Liver (tissue), 9 donors: ENCODE data around the gene AFM. TPM values are rescaled to one million over a fixed set of nuclear protein-coding genes. Genes with fewer than 3 reads are reported as not detected.

Source experiments
- DNase-seq: peaks from one replicate; pipeline ENCODE4 v3.0.0-alpha.2; 2017; ENCODE audit warnings: low spot score
- H3K27ac ChIP-seq, 2 donors: one replicate each; pipeline ENCODE4 v1.7.0; 2013; ENCODE audit warnings: inconsistent platforms in 2 of 2, low read length in 2 of 2, control low read depth in 1 of 2, low read depth in 1 of 2, mild to moderate bottlenecking in 1 of 2
- H3K27me3 ChIP-seq, 4 donors: one replicate each; pipeline versions ENCODE4 v1.6.1 to v1.7.0; 2013; ENCODE audit warnings: low read length in 3 of 4, inconsistent platforms in 1 of 4, mild to moderate bottlenecking in 1 of 4, moderate library complexity in 1 of 4; ENCODE audit not compliant: control insufficient read depth in 4 of 4, insufficient read depth in 4 of 4
- H3K36me3 ChIP-seq, 4 donors: one replicate each; pipeline versions ENCODE4 v1.6.1 to v1.7.0; 2013; ENCODE audit warnings: low read length in 3 of 4, mild to moderate bottlenecking in 3 of 4, low read depth in 1 of 4, moderate library complexity in 1 of 4; ENCODE audit not compliant: control insufficient read depth in 4 of 4, insufficient read depth in 3 of 4
- H3K4me1 ChIP-seq, 4 donors: one replicate each; pipeline versions ENCODE4 v1.6.1 to v1.7.0; 2013; ENCODE audit warnings: low read length in 3 of 4, mild to moderate bottlenecking in 3 of 4, moderate library complexity in 1 of 4; ENCODE audit not compliant: control insufficient read depth in 4 of 4, insufficient read depth in 4 of 4
- H3K4me3 ChIP-seq, 3 donors: one replicate each; pipeline versions ENCODE4 v1.6.1 to v1.7.0; 2013; ENCODE audit warnings: low read length in 3 of 3, control low read depth in 1 of 3, low read depth in 1 of 3, mild to moderate bottlenecking in 1 of 3
- H3K9ac ChIP-seq, 2 donors: one replicate each; pipeline ENCODE4 v1.7.0; 2013; ENCODE audit warnings: low read length in 2 of 2, mild to moderate bottlenecking in 2 of 2, moderate library complexity in 2 of 2, control low read depth in 1 of 2, low read depth in 1 of 2
- H3K9me3 ChIP-seq, 4 donors: one replicate each; pipeline versions ENCODE4 v1.6.1 to v1.7.0; 2013; ENCODE audit warnings: low read length in 3 of 4; ENCODE audit not compliant: control insufficient read depth in 4 of 4
- EGR1 ChIP-seq, 2 donors: IDR thresholded peaks; 2 replicates each; pipeline ENCODE4 v1.6.1; 2016 to 2018; ENCODE audit warnings: antibody characterized with exemption in 2 of 2, low read depth in 2 of 2
- FOXA1 ChIP-seq: IDR thresholded peaks from 2 replicates; pipeline ENCODE4 v1.6.1; 2016; ENCODE audit warnings: antibody characterized with exemption
- FOXA2 ChIP-seq: IDR thresholded peaks from 2 replicates; pipeline ENCODE4 v1.6.1; 2016; ENCODE audit warnings: antibody characterized with exemption
- GABPA ChIP-seq, 2 donors: IDR thresholded peaks in 1 of 2; conservative IDR thresholded peaks in 1 of 2; 2 replicates each; pipeline ENCODE4 v1.6.1; 2016; ENCODE audit warnings: antibody characterized with exemption in 2 of 2, mild to moderate bottlenecking in 1 of 2, moderate library complexity in 1 of 2
- HNF4A ChIP-seq, 2 donors: conservative IDR thresholded peaks; 2 replicates each; pipeline ENCODE4 v1.6.1; 2016; ENCODE audit warnings: antibody characterized with exemption in 2 of 2, mild to moderate bottlenecking in 2 of 2
- HNF4G ChIP-seq: IDR thresholded peaks from 2 replicates; pipeline ENCODE4 v1.6.1; 2016; ENCODE audit warnings: antibody characterized with exemption
- JUND ChIP-seq, 2 donors: IDR thresholded peaks; 2 replicates each; pipeline ENCODE4 v1.6.1; 2016; ENCODE audit warnings: antibody characterized with exemption in 2 of 2
- NR2F2 ChIP-seq: IDR thresholded peaks from 2 replicates; pipeline ENCODE4 v1.6.1; 2016; ENCODE audit warnings: antibody characterized with exemption
- RAD21 ChIP-seq, 2 donors: IDR thresholded peaks; 2 replicates each; pipeline ENCODE4 v1.6.1; 2016; ENCODE audit warnings: antibody characterized with exemption in 2 of 2, mild to moderate bottlenecking in 2 of 2
- REST ChIP-seq: IDR thresholded peaks from 2 replicates; pipeline ENCODE4 v1.6.1; 2016; ENCODE audit warnings: antibody characterized with exemption, mild to moderate bottlenecking
- RXRA ChIP-seq, 2 donors: IDR thresholded peaks; 2 replicates each; pipeline ENCODE4 v1.6.1; 2017 to 2018; ENCODE audit warnings: antibody characterized with exemption in 2 of 2, mild to moderate bottlenecking in 1 of 2
- SP1 ChIP-seq: IDR thresholded peaks from 2 replicates; pipeline ENCODE4 v1.6.1; 2018; ENCODE audit warnings: antibody characterized with exemption, mild to moderate bottlenecking
- TAF1 ChIP-seq: conservative IDR thresholded peaks from 2 replicates; pipeline ENCODE4 v1.6.1; 2016; ENCODE audit warnings: antibody characterized with exemption, mild to moderate bottlenecking
- YY1 ChIP-seq: IDR thresholded peaks from 2 replicates; pipeline ENCODE4 v1.6.1; 2016; ENCODE audit warnings: antibody characterized with exemption, mild to moderate bottlenecking
- ZBTB33 ChIP-seq: IDR thresholded peaks from 2 replicates; pipeline ENCODE4 v1.6.1; 2016; ENCODE audit warnings: antibody characterized with exemption
- WGBS: extraction: QIAGEN DNeasy Blood & Tissue Kit; methylation state at CpG from one replicate; pipeline ENCODE4 v1.1.7; 2013; 5-methylcytosine and 5-hydroxymethylcytosine counted together
- polyA plus RNA-seq, 2 donors: library from polyadenylated mRNA; stranded (reverse) in 1 of 2; unstranded in 1 of 2; fragments of 200-250 nt in 1 of 2; fragments of >200 nt in 1 of 2; fragmentation: Nextera tagmentation in 1 of 2; extraction: Ambion mirVana in 1 of 2; gene quantifications; one replicate each; pipeline versions ENCODE4 v1.2.1 to v1.2.3, GENCODE V29; 2013 to 2015
- total RNA-seq, 2 donors: library from RNA; depleted of rRNA; stranded (reverse); fragments of >200 nt; gene quantifications; one replicate each; pipeline ENCODE4 v1.2.3, GENCODE V29; 2014
- TF ChIP-seq, protein P1 (sequence below): fragments of 150-350 bp; IDR thresholded peaks from 2 replicates; pipeline ENCODE4 v1.5.1; 2017; ENCODE audit warnings: improper control_type of control experiment, low read depth, low read length; ENCODE audit not compliant: missing input control
- TF ChIP-seq, protein P2 (sequence below): IDR thresholded peaks from 2 replicates; pipeline ENCODE4 v1.6.1; 2016; ENCODE audit warnings: antibody characterized with exemption
- TF ChIP-seq, protein P3 (sequence below): IDR thresholded peaks from 2 replicates; pipeline ENCODE4 v1.6.1; 2016; ENCODE audit warnings: antibody characterized with exemption
- donor health status: healthy.
- donor health status: healthy.
- donor health status: healthy.
- donor health status: healthy.
- donor health status: healthy.

The AFM gene
- total and polyA plus RNA-seq, 4 donors, result 40.1 to 274 (median 164) TPM

DNA sequence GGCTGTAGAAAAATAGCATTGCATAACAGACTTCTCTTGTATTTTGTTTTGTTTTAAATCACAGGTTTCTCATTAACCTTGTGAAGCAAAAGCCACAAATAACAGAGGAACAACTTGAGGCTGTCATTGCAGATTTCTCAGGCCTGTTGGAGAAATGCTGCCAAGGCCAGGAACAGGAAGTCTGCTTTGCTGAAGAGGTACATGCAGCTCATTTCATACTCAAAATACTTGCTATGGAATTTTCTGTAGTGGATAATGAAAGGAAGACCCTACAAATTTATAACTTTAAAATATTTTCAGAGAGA is 27.9 kb upstream of the AFM start:
- Histone ChIP-seq H3K9me3 (no peaks in the 10 kb centered on the region), H3K4me1 (peaks cover 0 to 26% (median 8%) of the 10 kb centered on the region in 4 donors), H3K36me3 (no peaks in the 10 kb centered on the region), H3K27ac (peak overlapping the region; percentile 48 to 64), H3K4me3 (no peak overlapping the region), H3K9ac (peak overlapping the region in 1 of 2 donors; percentile 67), H3K27me3 (no peaks in the 10 kb centered on the region)
- DNase-seq, result no peak
- TF ChIP-seq JUND (IDR thresholded peaks at IDR 0.05) (no peak), NR2F2 (no peak), REST (no peak), TAF1 (no peak), FOXA2 (no peak), ZBTB33 (no peak), FOXA1 (no peak), RAD21 (IDR thresholded peaks at IDR 0.05) (no peak), RXRA (IDR thresholded peaks at IDR 0.05) (no peak), HNF4G (no peak)
- TF ChIP-seq, protein P1, sequence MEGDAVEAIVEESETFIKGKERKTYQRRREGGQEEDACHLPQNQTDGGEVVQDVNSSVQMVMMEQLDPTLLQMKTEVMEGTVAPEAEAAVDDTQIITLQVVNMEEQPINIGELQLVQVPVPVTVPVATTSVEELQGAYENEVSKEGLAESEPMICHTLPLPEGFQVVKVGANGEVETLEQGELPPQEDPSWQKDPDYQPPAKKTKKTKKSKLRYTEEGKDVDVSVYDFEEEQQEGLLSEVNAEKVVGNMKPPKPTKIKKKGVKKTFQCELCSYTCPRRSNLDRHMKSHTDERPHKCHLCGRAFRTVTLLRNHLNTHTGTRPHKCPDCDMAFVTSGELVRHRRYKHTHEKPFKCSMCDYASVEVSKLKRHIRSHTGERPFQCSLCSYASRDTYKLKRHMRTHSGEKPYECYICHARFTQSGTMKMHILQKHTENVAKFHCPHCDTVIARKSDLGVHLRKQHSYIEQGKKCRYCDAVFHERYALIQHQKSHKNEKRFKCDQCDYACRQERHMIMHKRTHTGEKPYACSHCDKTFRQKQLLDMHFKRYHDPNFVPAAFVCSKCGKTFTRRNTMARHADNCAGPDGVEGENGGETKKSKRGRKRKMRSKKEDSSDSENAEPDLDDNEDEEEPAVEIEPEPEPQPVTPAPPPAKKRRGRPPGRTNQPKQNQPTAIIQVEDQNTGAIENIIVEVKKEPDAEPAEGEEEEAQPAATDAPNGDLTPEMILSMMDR, result no peak
- TF ChIP-seq, protein P2, sequence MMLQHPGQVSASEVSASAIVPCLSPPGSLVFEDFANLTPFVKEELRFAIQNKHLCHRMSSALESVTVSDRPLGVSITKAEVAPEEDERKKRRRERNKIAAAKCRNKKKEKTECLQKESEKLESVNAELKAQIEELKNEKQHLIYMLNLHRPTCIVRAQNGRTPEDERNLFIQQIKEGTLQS, result no peak
- TF ChIP-seq, protein P3, sequence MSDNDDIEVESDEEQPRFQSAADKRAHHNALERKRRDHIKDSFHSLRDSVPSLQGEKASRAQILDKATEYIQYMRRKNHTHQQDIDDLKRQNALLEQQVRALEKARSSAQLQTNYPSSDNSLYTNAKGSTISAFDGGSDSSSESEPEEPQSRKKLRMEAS, result no peak

DNA sequence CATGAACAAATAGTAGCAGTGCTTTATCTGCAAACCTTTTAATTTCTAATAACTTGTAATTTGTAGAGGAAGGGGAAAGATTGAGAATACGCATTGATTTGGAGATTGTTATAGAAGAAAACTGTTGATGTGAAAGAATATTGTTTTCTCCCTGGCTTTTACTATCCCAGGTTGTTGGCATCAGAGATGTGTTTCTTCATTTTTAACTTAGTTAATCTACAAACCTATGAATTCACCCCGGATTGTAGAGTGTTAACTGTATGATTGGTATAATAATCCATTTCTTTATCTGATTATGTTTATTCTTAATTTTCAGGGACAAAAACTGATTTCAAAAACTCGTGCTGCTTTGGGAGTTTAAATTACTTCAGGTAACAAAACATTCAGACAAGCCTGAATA is 26.6 kb upstream of the AFM start:
- peaks cover 0 to 26% (median 7%) of the 10 kb centered on the region in 4 donors for H3K4me1 ChIP-seq
- WGBS, result 61% methylated on average over 3 of the region's 3 CpGs
- no peaks in the 10 kb centered on the region for H3K27me3 ChIP-seq
- no peaks in the 10 kb centered on the region for H3K36me3 ChIP-seq
- no peak overlapping the region for H3K27ac ChIP-seq
- DNase-seq, result no peak
- H3K9ac ChIP-seq, result no peak overlapping the region
- H3K9me3 ChIP-seq, result no peaks in the 10 kb centered on the region
- no peak overlapping the region for H3K4me3 ChIP-seq
- TF ChIP-seq, protein P1, result no peak
- no peak for TF ChIP-seq FOXA2
- no peak for TF ChIP-seq GABPA (IDR thresholded peaks at IDR 0.05 in 1 of 2, conservative IDR thresholded peaks at IDR 0.05 in 1 of 2)
- TF ChIP-seq YY1, result no peak
- no peak for TF ChIP-seq RAD21 (IDR thresholded peaks at IDR 0.05)
- no peak for TF ChIP-seq HNF4G
- no peak for TF ChIP-seq HNF4A (conservative IDR thresholded peaks at IDR 0.05)
- no peak for TF ChIP-seq NR2F2
- TF ChIP-seq, protein P2, result no peak
- no peak for TF ChIP-seq TAF1
- TF ChIP-seq SP1, result no peak
- no peak for TF ChIP-seq REST
- TF ChIP-seq, protein P3, result no peak
- TF ChIP-seq EGR1 (IDR thresholded peaks at IDR 0.05; ENCODE audit: low read depth in 2 of 2), result no peak
